Muscle layer of colon (tissue), 2 donors: ENCODE results near the gene KCTD20.
"Not testable (repeated sequence)": the region's sequence is repeated elsewhere in the genome, so short reads cannot be mapped to it uniquely, and the experiment has no call there.

Experiments
- H3K27ac ChIP-seq: one replicate; pipeline ENCODE4 v1.7.0; 2013; ENCODE audit warnings: low read depth, mild to moderate bottlenecking, low read length, moderate library complexity
- H3K27me3 ChIP-seq, 2 donors: one replicate each; pipeline ENCODE4 v1.7.0; 2013; ENCODE audit warnings: low read length in 2 of 2, mild to moderate bottlenecking in 2 of 2; ENCODE audit not compliant: insufficient read depth in 2 of 2, control insufficient read depth in 1 of 2
- H3K36me3 ChIP-seq: one replicate; pipeline ENCODE4 v1.7.0; 2013; ENCODE audit warnings: mild to moderate bottlenecking, low read length; ENCODE audit not compliant: insufficient read depth
- H3K4me1 ChIP-seq: one replicate; pipeline ENCODE4 v1.7.0; 2013; ENCODE audit warnings: mild to moderate bottlenecking, low read length; ENCODE audit not compliant: insufficient read depth
- H3K4me3 ChIP-seq, 2 donors: one replicate each; pipeline ENCODE4 v1.7.0; 2013; ENCODE audit warnings: low read length in 2 of 2, low read depth in 1 of 2, mild to moderate bottlenecking in 1 of 2, moderate library complexity in 1 of 2
- H3K9ac ChIP-seq: one replicate; pipeline ENCODE4 v1.7.0; 2013; ENCODE audit warnings: low read length
- H3K9me3 ChIP-seq: one replicate; pipeline ENCODE4 v1.7.0; 2013; ENCODE audit warnings: mild to moderate bottlenecking, low read length
- donor health status: abdominal sarcoma.
- donor health status: Adenocarcinoma of cecum.

KCTD20 gene

GRCh38 chr6:36479256-36479655 lies 36.5 kb downstream of the KCTD20 start:
- no peaks in the 10 kb centered on the region for H3K27me3 ChIP-seq
- peaks cover 6% of the 10 kb centered on the region for H3K4me1 ChIP-seq
- no peak overlapping the region for H3K4me3 ChIP-seq
- peaks cover 26% of the 10 kb centered on the region for H3K36me3 ChIP-seq
- H3K9me3 ChIP-seq: no peaks in the 10 kb centered on the region
- H3K27ac ChIP-seq: no peak overlapping the region
- no peak overlapping the region for H3K9ac ChIP-seq

DNA sequence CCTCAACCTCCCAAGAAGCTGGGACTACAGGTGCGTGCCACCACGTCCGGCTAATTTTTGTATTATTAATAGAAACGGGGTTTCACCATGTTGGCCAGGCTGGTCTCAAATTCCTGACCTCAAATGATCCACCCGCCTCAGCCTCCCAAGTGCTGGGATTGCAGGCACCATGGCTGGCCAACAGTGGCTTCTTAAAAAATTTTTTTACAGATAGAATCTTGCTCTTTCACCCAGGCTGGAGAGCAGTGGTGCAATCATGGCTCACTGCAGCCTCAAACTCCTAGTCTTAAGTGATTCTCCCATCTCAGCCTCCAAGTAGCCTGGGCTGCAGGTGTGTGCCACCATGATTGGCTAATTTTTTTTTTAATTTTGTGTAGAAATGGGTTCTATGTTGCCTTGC lies 40.5 kb downstream of the KCTD20 start:
- not testable (repeated sequence) for H3K9me3 ChIP-seq, H3K27ac ChIP-seq, H3K4me1 ChIP-seq, H3K4me3 ChIP-seq, H3K27me3 ChIP-seq, H3K9ac ChIP-seq
- H3K36me3 ChIP-seq: peaks cover 42% of the 10 kb centered on the region

DNA sequence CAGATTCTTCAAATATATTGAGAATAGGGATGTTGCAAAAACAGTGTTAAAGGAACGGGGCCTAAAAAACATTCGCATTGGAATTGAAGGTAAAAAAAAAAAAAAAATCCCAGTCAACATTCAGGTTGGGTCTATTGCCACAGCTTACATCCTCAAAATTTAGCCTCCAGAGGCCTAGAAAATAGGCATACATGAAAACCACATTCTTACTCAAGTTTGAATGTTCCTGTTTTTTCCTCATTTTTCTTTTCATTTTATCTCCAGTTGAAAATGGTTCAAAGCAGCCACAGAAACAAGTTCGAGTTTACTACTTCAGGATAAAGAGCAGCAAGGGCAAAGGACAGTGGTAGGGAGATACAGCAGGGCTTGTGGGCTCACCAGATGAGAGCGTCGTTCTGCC lies 41.9 kb downstream of the KCTD20 start:
- Histone ChIP-seq H3K36me3 (peaks cover 51% of the 10 kb centered on the region), H3K4me1 (peaks cover 8% of the 10 kb centered on the region)

DNA sequence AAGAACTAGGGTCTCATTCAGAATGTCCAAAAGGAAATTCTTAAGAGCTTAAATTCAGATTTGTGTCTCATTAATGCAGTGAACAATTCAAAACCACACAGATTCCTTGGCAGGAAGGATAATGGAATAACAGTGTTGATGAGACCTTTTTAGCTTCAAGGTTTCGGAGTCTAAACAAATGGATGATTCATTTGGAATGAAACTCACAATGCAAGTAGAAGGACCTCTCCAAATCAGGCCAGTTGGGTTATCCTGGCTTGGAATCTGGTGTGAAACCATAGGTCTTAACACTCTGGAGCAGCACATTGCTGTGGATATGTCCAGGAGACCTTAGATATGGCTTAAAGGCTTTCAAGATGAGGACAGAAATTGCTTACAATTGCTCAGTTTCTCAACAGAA lies 44.9 kb downstream of the KCTD20 start:
- H3K4me3 ChIP-seq: no peak overlapping the region
- no peak overlapping the region for H3K27ac ChIP-seq
- peaks cover 37% of the 10 kb centered on the region for H3K36me3 ChIP-seq
- no peak overlapping the region for H3K9ac ChIP-seq
- H3K27me3 ChIP-seq: no peaks in the 10 kb centered on the region
- H3K4me1 ChIP-seq: peaks cover 8% of the 10 kb centered on the region
- H3K9me3 ChIP-seq: no peaks in the 10 kb centered on the region

More for the DNA sequence above, 41.9 kb downstream of the KCTD20 start:
- Histone ChIP-seq H3K9me3 (no peaks in the 10 kb centered on the region), H3K4me3 (no peak overlapping the region), H3K9ac (no peak overlapping the region), H3K27ac (no peak overlapping the region), H3K27me3 (no peaks in the 10 kb centered on the region)

DNA sequence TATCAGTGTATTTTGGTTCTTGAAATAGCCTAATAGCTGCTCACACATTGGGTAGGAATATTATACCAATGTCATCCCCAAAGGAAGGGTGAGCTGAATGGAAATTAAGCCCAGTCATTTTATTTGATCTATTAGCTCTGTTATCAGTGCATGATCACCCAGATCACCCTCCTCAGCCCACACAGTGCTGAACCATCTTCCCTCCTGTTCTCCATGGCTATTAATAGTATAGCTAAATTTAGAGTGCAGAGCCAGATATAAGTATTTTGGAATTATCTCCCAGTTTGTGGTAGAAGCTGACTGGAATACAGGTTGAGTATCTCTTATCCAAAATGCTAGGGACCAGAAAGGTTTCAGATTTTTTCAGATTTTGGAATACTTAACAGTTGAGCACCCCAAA lies 45.4 kb downstream of the KCTD20 start:
- no peaks in the 10 kb centered on the region for H3K27me3 ChIP-seq
- peaks cover 37% of the 10 kb centered on the region for H3K36me3 ChIP-seq
- H3K9me3 ChIP-seq: no peaks in the 10 kb centered on the region
- H3K9ac ChIP-seq: no peak overlapping the region
- H3K4me1 ChIP-seq: peaks cover 8% of the 10 kb centered on the region
- no peak overlapping the region for H3K27ac ChIP-seq
- no peak overlapping the region for H3K4me3 ChIP-seq

DNA sequence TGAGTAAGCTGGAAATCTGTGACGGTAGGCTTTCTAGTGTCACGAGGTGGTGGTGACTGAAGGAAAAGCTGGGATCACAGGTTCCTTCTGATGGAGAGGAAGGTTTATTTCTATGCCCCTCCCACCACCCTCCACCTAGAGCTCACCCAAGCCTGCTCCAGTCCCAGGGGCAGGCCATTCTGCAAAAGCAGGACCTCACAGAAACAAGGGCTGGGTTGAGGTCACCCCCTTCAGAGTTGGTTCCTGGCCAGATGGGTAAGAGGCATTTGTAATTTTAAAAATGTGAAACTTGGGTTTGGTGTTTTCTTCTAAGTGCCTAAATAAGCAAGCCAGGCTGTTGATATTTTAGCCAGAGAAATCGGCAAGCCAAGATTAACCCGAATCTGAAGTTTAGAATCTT lies 46.6 kb downstream of the KCTD20 start:
- no peaks in the 10 kb centered on the region for H3K9me3 ChIP-seq
- no peak overlapping the region for H3K27ac ChIP-seq
- H3K4me3 ChIP-seq: no peak overlapping the region
- H3K9ac ChIP-seq: no peak overlapping the region
- H3K27me3 ChIP-seq: no peaks in the 10 kb centered on the region
- H3K4me1 ChIP-seq: peaks cover 8% of the 10 kb centered on the region
- H3K36me3 ChIP-seq: peaks cover 34% of the 10 kb centered on the region

DNA sequence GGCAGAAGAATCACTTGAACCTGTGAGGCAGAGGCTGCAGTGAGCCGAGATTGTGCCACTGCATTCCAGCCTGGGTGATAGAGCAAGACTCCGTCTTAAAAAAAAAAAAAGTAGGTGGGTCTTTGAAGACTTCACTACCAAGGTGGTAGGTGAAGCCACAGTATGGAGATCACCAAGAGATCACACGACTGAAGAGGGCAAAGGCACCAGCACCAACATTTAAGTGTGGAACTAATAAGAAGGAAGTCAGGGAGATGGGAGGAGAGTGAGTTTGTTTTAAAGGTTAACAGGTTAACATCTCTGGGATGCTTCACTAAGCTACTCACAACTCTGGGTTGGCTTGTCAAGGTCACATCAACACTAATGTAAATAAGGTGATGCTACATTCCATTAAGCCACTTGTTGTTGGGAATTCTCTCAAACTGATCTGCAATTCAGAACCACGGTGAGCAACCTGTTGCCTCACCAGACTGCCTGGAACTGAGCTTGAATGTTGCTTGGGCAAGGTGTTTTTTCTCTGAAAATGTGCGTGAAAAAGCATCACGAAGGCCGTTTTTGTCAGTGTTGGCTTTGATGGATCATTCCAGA lies 48.7 kb downstream of the KCTD20 start:
- Histone ChIP-seq H3K9ac (no peak overlapping the region), H3K4me3 (no peak overlapping the region), H3K27ac (no peak overlapping the region), H3K27me3 (no peaks in the 10 kb centered on the region), H3K36me3 (peaks cover 50% of the 10 kb centered on the region), H3K4me1 (peaks cover 8% of the 10 kb centered on the region), H3K9me3 (no peaks in the 10 kb centered on the region)

- Histone ChIP-seq H3K27ac (no peak overlapping the region), H3K36me3 (peaks cover 46% of the 10 kb centered on the region)
Observed at GRCh38 chr6:36492092-36492491, 49.3 kb downstream of the KCTD20 start.

DNA sequence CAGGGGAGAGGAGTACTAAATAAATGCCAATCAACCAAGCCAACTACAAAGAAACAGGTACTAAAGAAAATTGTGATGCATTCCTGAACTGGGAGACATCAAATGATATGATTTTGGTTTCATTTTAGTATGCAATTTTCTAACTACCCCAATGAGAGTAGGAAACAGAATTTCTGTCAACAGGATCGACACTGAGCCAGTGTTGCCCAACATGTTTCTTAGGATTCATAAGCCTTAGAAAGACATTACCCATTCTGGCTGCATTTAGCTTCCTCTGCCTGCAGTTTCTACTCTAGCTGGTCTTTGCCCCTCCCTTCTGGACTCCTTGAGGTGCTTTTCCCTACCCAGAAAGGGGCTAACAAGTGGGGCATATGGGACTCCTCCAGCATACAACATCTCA lies 49.8 kb downstream of the KCTD20 start:
- no peaks in the 10 kb centered on the region for H3K9me3 ChIP-seq
- no peak overlapping the region for H3K4me3 ChIP-seq
- no peak overlapping the region for H3K27ac ChIP-seq
- no peaks in the 10 kb centered on the region for H3K27me3 ChIP-seq
- H3K9ac ChIP-seq: no peak overlapping the region
- H3K36me3 ChIP-seq: peaks cover 47% of the 10 kb centered on the region
- peaks cover 6% of the 10 kb centered on the region for H3K4me1 ChIP-seq

More at GRCh38 chr6:36492092-36492491, 49.3 kb downstream of the KCTD20 start:
- no peak overlapping the region for H3K4me3 ChIP-seq
- peaks cover 8% of the 10 kb centered on the region for H3K4me1 ChIP-seq
- no peak overlapping the region for H3K9ac ChIP-seq
- H3K9me3 ChIP-seq: no peaks in the 10 kb centered on the region
- no peaks in the 10 kb centered on the region for H3K27me3 ChIP-seq

DNA sequence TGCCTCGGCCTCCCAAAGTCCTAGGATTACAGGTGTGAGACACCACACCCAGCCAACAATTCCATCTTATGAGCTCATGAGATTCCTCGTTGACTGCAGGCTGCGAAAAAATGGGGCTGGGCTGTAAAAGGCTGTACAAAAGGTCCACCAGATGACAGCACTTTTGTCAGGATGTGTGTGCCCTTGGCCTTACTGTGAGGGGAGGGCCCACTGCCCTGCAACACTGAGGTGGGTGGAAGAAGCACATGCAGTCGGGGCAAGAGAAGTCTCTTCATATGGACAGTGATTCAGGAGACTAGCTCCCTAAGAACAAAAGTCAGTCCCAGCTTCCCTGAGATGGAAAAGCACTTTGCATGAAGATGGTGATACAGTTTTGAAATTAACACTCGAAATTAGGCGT lies 50.5 kb downstream of the KCTD20 start:
- no peaks in the 10 kb centered on the region for H3K27me3 ChIP-seq
- no peak overlapping the region for H3K27ac ChIP-seq
- no peak overlapping the region for H3K4me3 ChIP-seq
- no peaks in the 10 kb centered on the region for H3K9me3 ChIP-seq
- no peaks in the 10 kb centered on the region for H3K4me1 ChIP-seq
- H3K36me3 ChIP-seq: peaks cover 46% of the 10 kb centered on the region
- H3K9ac ChIP-seq: no peak overlapping the region

DNA sequence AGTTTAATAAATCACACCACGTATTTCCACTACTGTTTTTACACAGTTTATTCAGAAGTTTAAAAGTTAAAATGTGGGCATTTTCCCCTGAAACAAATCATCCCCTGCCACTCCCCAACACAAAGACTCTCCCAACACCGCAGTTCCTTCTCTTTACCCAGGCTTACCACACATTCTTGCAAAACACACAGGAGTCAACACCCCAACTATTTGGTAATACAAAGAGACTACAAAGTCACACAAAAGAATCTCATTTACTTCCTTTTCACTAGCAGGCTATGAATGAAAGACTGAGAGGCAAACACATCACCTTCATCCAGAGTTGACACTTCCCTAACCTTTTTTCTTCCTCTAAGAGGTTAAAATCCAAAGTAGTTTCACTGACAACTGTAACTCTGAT lies 51.1 kb downstream of the KCTD20 start:
- Histone ChIP-seq H3K27ac (no peak overlapping the region), H3K4me3 (no peak overlapping the region), H3K4me1 (no peaks in the 10 kb centered on the region), H3K9me3 (no peaks in the 10 kb centered on the region), H3K27me3 (no peaks in the 10 kb centered on the region), H3K36me3 (peaks cover 44% of the 10 kb centered on the region), H3K9ac (no peak overlapping the region)

GRCh38 chr6:36495086-36495485 lies 52.3 kb downstream of the KCTD20 start:
- Histone ChIP-seq H3K27ac (no peak overlapping the region), H3K27me3 (no peaks in the 10 kb centered on the region), H3K4me3 (no peak overlapping the region), H3K36me3 (peaks cover 49% of the 10 kb centered on the region), H3K4me1 (no peaks in the 10 kb centered on the region), H3K9me3 (no peaks in the 10 kb centered on the region), H3K9ac (no peak overlapping the region)
